Stimulated activated CD4-positive, alpha-beta T cell treated with anti-CD3 and anti-CD28 coated beads, Interleukin-12 subunit alpha, Interleukin-12 subunit beta, amount 100 ng/mL, for 24 hours (primary cell): ENCODE data around the gene RIN2.
"Not testable (repeated sequence)": the region's sequence is repeated elsewhere in the genome, so short reads cannot be mapped to it uniquely, and the experiment has no call there.

Source experiments
- DNase-seq, 2 experiments: peaks; one replicate each; pipeline ENCODE4 v3.0.0-alpha.2; 2020; ENCODE audit warnings: low read depth in 2 of 2

Gene RIN2

DNA sequence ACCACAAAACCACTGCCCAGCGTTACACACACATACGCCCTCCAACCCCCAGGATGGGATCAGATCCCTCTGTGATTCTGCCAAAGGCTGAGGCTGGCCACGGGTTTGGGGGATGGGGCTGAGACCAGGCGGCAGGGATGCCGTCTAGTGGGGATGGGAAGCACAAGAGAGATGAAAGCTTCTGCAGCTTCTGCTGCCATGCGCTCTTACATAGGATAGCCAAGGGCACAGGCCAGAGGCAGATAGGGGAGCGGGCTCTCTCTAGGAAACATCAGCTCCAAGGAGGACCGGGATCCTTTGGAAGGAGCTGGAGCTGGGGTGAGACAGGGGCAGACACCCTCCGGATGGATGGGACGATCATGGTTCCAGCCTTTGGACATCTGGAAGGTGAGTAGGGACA, 18.7 kb upstream of the RIN2 start:
- DNase-seq: no peak

DNA sequence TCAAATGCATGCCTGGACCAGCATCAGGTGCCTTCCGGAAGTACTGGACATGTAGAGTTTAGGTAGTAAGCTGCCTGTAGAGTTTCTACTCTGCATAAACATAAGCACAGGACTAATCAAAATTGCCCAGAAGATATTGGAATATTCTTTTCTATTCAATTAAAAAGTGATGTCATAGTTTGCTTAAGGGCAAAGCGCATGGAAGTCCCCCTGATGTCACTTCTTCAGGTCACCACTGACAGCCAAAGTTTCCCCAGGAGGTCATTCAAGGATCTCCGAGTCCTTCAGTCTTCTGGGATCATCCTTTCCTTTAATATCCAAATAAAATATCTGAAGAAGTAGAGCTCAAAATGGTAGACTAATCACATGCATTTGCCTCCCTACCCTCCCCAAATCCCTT, 17.5 kb upstream of the RIN2 start:
- DNase-seq: no peak

DNA sequence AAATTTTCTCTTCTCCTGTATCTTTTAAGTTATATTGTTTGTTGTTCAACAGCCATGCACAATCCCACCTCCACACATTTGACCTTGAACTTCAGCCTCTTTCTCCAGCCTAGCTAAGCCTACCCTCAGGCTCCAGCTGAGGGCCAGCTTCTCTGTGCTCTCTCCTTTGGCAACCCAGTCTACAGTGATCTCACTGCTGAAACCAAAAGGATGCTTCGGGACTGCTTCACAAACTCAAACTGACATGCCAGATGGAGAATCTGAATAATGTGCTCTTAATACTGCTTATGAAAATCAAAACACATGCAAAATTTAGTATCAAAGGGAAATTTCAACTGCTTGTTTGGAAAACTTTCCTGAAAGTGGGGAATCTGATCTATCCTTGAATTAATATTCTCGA, 16.1 kb upstream of the RIN2 start:
- no peak for DNase-seq

DNA sequence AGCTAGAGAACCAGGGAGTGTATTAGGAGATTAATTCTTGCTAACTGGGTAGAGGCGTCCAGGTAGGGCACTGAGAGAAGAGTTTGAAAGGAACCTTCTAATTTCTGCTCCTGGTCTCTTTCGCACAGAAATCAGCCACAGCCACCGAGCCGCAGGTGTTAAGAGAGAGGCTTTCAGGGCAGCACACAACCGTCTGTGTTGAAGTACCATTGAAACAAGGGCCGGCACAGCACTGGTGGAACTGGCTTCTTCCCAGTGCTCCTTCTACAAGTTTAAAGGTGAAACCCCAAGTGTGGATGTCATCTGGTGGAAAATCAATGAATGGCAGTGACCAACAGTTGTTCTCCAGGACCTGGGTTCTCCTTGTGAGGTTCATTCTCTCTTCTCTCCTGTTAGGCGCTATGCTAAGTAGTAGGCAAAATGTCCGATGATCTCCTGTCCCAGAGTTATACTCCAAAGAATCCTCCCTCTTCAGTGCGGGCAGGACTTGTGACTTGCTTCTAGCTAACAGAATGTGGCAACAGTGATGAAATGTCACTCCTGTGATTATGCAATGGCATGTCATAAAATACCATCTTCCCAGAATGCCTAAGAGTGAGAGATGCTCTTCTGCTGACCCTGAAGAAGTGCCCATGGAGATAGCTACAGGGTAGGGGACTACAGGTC, 15.0 kb upstream of the RIN2 start:
- DNase-seq: no peak

DNA sequence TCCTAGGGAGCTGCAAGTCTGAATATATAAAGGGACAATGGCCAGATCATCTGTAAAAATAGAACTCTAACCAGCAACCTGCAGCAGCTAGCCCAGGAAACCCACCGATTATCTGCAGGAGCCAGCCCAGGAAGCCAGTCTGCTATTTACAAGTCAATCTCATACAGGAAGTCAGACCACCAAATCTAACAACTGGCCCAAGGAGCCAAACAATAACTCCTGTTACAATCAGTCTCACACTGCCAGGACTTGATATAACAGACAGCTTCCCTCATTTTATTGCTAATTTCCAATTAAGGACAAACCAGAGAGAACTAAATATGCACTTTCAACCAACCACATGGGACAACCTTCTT, 14.4 kb upstream of the RIN2 start:
- no peak for DNase-seq

DNA sequence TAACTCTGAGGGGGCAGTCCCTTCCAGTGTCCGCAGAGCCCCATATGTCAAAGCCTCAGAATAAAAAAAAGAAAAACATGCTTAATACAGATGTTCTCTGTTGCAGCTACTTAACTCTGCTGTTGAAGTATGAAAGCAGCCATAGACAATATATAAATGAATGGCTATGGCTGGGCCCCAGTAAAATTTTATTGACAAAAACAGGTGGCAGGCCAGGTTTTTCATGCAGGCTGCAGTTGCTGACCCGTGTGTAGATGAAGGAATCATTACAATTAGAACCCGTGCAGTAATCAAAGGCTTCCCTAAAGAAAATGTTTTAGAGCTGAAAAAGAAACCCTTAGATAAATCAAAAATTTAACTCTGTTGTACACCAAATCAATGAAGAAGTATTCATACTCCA, 13.0 kb upstream of the RIN2 start:
- no peak for DNase-seq

DNA sequence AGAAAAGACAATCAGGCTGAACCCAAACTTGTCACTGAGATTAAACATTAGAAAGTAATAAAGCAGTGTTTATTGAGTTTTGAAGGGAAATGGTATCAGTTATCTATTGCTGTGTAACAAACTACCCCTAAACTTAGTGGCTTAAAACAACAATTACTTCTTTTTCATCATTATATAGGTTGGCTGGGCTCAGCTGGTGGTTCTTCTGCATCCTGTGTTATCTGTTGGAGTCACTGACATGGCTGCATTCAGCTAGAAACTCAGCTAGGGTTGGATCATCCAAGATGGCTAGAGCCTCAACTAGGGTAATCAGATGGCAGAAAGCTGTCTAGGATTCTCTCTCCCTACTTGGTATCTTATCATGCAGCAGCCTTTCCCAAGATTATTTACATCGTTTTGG, 12.5 kb upstream of the RIN2 start:
- DNase-seq: no peak

DNA sequence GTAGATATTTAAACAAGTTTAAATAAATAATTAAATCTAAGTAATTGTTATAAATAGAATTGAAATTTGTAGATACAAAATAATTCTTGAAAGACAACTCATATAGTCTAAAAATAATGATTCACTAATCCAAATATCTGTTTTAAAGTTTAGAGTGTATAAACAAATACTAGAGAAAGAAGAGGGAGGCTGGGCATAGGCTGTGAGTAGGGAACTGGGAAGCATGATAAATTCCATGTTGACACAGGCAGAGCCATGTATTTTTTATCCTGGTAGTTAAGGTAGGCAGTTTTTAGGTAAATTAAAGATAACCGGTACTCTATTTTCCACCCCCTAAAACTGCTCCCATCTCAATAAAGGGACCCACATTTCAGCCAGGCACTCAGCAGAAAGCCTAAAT, 11.7 kb upstream of the RIN2 start:
- DNase-seq: no peak

DNA sequence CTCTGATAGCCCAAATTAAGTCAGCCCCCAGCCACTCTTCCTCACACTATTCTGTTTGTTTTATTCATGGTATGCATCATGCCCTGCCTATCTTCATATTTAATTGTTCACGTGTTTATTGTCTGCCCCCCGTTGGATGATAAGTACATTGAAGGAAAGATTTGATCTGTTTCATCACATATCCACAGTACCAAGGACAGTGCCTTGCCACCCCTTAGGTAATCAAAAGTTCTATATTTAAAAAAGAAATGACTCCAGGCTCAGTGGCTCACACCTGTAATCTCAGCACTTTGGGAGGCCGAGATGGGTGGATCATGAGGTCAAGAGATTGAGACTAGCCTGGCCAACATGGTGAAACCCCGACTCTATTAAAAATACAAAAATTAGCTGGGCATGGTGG, 10.2 kb upstream of the RIN2 start:
- DNase-seq: no peak

DNA sequence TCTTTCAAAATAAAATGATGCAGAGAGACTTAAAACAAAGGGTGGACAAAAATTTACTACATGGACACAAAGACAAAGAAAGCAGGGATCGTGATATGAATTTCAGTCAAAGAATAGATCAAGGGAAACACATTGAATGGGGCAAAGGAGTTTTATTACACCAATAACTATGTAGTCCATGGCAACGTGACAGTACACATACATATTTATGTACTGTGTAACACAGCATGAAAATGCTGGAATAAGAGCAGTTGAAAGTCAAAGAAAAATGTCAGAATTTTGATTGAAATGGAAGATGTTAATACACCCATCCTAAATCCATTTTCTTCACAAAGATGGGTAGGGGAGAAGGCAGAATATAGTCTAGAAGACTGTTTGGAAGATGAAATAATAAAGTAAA, 9.4 kb upstream of the RIN2 start:
- DNase-seq: no peak

DNA sequence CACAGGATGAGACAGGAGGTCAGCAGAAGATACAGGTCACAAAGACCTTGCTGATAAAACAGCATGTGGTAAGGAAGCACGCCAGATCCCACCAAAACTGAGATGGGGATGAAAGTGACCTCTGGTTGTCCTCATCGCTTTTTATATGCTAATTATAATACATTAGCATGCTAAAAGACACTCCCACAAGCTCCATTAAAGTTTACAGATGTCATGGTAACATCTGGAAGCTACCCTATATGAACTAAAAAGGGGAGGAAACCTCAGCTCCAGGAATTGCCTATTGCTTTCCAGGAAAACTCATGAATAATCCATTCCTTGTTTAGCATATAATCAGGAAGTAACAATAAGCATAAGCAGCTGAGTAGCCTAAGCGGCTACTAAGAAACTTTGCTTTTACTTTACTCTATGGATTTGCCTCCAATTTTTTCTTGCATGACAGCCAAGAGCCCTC, 8.4 kb upstream of the RIN2 start:
- no peak for DNase-seq

DNA sequence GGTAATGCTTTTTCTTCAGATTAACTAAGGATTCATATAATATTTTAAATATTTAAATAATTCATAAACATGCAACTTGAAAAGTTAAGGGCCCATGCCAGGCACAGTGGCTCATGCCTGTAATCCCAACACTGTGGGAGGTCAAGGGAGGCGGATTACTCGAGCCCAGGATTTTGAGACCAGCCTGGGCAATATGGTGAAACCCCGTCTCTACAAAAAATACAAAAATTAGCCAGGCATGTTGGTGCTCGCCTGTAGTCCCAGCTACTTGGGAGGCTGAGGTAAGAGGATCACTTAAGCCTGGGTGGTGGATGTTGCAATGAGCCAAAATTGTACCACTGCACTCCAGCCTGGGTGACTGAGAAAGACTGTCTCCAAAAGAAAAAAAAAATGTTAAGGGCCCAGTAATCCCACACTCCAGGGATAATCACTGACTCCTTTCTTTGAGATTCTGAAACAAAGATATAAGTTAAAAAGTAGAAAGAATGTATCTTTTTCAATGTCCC, 7.9 kb upstream of the RIN2 start:
- no peak for DNase-seq

DNA sequence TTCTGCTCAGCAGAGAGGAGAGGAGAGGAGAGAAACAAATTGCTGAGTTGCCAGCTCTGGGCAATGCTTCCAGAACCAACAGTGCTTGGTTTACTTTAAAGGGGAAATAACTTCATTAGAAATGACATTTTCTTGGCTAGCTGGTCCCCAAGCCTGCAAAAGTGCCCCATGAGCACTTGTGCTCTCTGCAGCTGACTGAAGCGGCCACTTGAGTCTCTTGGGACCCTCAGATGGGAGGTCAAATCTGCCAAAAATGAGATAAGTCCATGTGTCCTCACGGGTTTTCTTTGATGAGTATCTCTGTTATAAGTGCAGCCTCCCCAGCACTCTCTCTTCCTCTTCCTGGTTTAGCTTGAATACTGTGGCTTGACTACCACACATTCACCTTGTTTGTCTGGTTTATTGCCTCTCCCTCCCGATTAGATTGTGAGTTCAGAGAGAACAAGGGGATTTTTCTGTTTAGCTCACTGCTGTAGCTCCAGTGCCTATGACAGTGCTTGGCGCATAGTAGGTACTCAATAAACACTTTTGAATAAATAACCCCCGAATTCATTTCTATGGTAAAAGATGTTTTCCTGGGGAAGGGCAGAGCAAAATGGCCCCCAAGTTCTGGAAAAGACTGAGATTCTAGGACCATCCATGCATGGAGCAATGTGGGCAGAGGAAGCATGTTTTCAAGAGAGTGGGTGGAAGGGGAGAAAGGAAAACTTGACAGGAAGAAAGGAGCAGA, 7.0 kb upstream of the RIN2 start:
- no peak for DNase-seq

DNA sequence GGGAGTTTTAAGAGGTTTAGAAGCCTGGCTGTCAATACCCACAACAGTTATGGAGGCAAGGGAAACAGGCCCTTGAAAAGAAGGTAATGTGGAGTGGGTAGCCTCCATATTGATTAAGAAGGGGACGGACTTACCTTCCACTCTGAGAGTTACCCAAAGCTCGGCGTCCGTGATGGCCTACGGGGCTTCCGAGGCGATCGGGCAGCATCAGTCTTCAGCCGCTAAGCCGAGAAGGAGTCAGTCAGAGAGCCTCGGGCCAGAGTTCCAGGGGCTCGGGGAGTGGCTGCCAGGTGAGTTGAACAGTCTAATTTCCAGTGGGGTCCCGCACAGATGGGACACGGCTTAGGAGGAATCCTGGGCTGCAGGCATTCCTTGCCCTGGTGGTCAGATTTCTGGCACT, 3.9 kb upstream of the RIN2 start:
- not testable (repeated sequence) for DNase-seq

DNA sequence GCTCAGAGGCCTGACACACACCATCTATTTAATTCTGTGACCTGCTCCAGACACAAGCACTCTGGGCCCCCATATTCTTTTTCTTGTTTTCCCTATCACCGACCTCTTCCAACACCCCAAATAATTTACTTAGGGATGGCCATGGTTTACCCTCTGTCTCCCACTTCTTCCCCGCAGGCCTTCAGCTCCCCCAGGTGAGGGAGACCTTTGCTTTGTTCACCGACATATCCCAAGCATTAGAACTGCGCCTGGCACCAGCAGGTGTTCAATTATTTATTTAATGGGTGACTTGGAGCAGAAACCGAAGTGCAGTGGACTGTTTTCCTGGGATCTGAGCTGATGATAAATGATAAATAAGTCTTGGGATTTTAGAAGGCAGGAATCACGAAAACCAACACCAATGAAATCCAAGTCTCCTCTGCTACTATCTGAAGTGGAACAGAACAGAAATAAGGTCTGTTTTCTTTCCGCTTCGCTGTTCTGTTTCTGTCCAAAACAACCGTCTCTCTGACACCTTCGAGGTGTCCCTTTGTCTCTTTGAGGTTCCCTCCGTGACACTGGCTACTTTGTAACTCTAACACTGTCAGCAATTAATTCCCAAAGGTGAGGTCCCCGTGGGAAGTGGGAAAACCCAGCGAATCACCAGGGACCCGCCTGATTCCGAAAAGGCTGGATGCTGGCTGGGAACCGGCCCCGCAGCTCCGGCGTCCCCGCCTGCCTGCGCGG, 1.1 kb upstream of the RIN2 start:
- DNase-seq: no peak

DNA sequence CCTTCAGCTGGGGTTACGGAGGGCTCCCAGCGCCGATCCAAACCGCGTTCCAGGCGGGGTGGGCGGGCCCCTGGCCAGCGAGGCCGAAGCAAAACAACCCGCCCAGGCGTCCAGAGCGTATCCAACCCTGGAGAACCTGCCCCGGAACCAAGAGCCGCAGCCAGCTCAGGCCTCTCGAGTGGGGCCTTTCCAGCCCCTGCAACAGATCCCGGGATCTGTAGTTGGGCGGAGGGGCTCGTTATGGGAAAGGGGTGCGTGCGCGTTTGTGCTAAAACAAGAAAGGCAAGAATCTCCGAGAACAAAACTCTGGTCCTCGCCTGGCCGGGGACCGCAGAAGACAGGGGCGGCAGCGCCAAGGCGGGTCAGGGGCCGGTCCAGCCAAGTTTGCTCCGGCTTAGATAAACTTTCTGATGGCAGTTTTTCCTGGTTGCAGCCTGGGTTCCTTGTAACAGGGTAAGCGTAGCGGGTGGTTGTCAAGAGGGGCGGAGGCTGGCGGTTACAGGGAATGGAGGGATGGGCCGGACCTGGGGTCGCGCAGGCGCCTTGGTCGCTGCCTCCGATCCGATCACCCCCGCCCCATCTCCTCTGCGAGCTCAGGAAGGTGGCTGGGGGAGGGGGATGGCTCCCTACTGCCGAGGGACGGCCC, 448 bp upstream of the RIN2 start:
- no peak for DNase-seq

DNA sequence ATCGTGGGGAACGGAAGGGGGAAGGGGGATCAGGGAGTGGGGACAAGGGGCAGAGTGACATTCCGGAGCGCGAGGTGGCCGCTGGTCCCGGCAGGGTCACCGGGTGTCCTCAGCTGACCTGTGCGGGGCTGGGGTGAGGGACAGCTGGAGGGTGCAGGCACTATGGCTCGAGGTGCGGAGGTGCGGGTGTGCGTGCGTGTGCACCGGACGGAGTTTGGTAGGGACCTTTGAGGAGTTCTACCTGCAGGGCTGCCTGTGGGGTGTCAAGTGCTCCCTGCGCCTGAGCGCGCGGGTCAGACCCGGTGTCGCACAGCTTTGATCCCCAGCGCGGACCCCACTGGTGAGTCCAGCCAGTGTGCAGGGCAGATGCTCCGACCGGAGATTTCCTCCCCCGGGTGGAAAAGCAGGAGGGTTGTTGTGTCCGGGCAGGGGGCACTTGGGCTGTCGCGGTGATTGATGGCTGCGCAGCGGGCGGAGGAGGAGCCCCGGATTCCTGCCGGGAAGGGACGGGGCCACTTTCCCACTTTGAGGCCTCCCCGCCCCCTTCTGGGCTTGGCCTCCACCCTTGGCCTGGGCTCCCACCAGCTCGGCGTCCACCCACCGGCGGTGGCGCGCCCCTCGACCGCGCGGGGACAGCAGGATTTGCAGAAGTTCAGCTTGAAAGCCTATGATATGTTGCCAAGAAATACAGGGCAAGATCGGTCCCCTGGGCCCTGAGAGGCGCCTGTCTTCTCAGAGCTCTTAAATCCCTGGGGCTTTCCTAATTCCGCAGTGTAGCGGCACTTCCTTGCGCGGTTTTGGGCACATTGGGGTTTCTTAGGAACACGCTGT, 658 bp downstream of the RIN2 start:
- DNase-seq: no peak

DNA sequence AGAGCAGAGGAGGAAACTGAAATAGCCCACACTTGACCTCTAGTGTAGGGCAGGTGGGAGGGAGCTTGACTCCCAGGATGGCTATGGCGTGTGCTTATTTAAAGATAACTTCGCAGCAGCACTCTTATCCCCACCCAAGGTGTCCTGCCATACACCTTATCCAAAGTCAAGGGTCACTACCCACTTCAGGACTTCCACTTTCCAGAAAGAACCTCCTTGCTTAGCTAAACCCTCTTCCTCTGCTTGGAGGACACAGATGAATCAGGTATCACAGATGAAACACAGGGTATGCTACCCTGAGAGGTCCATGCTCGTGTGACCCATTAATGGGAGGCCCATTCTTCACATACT, 2.3 kb downstream of the RIN2 start:
- no peak for DNase-seq

DNA sequence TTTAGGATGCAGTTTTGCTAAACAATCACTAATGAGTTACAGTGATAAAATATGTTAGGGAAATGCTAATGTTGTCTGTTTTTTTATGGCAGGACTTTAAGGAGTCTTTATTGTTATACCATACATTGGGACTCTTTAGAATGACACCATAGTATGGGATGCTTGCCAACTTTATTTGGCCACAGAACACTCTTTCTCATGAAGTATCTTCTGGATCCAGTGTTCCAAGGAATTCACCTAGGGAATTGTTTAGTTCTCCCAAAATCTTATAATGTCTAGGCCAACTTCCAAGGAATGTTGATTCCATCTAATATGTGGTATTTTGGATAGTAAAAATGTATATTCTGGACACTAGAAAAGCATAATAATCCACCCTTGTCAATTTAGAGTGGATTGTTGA, 3.3 kb downstream of the RIN2 start:
- no peak for DNase-seq

DNA sequence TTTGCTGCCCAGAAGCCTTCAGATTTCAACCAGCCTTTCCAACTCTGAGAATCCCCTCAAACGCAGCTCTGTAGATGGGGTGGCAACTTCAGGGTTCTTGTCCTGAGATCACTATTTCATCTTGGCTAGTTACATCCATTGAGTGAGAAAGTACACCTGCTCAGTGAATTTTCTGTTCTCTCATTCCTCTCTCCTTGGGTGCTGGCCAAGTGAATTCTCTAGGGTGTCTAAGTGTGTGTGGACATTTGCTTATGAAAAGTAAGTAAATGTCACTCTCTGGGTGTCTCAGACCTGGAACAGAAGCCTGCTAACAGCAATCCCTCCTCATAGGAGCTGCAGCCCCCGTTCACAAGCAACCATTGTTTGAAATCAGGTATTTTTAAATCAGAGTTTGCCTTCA, 3.8 kb downstream of the RIN2 start:
- DNase-seq: no peak

DNA sequence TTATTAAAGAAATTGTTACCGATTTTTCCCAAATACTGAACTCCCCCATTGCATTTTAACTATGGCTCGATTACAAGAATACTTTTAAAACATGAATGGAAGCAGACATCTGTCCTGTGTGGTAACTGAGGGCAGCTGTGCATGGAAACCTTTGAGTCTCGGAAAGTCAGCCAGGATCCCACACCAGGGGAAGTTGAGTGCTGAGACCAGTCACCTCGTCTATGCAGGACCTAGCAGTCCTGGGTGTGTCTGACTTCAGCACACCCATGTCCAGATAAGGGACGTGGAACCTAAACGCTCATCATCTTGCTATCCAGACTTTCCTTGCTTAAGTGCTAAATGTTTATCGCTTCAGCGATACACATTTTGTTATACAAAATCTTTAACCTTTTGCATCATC, 6.1 kb downstream of the RIN2 start:
- no peak for DNase-seq

DNA sequence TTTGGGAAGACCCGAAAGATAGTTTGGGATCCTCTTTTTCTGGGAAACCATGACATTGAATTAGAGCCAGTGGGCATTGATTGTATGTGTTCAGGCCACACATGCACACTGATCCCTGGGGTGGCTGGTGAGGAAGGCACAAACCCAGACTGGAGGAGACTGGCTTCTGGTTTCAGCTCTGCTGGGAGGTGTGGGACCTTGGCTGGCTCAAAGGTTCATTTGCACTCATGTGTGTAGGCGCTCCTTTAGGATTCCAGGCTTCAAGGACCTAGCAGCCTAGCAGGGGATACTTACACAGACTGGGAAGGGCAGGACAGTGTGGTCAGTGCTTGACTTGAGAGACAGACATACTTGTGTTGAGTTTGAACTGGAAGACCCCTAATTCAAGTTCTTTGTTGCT, 7.2 kb downstream of the RIN2 start:
- no peak for DNase-seq
